Adipocyte (in vitro differentiated cells): ENCODE measurements around the gene CATSPERZ.

ENCODE experiments used
- DNase-seq: peaks from one replicate; pipeline ENCODE4 v3.0.0-alpha.2; 2015; ENCODE audit warnings: low read depth
- H3K27me3 ChIP-seq: replicated peaks from 2 replicates; pipeline ENCODE4 v1.7.0; 2013; ENCODE audit warnings: mild to moderate bottlenecking, low read length, moderate library complexity; ENCODE audit not compliant: control insufficient read depth, insufficient read depth
- H3K36me3 ChIP-seq: 2 replicates; pipeline ENCODE4 v1.7.0; 2013; ENCODE audit warnings: low read length, mild to moderate bottlenecking, moderate library complexity; ENCODE audit not compliant: control insufficient read depth, insufficient read depth, severe bottlenecking
- H3K4me1 ChIP-seq: 2 replicates; pipeline ENCODE4 v1.7.0; 2013; ENCODE audit warnings: mild to moderate bottlenecking, low read length, moderate library complexity; ENCODE audit not compliant: control insufficient read depth, insufficient read depth
- H3K4me3 ChIP-seq: 2 replicates; pipeline ENCODE4 v1.7.0; 2013; ENCODE audit warnings: mild to moderate bottlenecking, low read length, moderate library complexity
- H3K9ac ChIP-seq: 2 replicates; pipeline ENCODE4 v1.7.0; 2013; ENCODE audit warnings: mild to moderate bottlenecking, low read length, moderate library complexity
- H3K9me3 ChIP-seq: 2 replicates; pipeline ENCODE4 v1.7.0; 2013; ENCODE audit warnings: mild to moderate bottlenecking, low read length, moderate library complexity; ENCODE audit not compliant: control insufficient read depth

Gene CATSPERZ

DNA sequence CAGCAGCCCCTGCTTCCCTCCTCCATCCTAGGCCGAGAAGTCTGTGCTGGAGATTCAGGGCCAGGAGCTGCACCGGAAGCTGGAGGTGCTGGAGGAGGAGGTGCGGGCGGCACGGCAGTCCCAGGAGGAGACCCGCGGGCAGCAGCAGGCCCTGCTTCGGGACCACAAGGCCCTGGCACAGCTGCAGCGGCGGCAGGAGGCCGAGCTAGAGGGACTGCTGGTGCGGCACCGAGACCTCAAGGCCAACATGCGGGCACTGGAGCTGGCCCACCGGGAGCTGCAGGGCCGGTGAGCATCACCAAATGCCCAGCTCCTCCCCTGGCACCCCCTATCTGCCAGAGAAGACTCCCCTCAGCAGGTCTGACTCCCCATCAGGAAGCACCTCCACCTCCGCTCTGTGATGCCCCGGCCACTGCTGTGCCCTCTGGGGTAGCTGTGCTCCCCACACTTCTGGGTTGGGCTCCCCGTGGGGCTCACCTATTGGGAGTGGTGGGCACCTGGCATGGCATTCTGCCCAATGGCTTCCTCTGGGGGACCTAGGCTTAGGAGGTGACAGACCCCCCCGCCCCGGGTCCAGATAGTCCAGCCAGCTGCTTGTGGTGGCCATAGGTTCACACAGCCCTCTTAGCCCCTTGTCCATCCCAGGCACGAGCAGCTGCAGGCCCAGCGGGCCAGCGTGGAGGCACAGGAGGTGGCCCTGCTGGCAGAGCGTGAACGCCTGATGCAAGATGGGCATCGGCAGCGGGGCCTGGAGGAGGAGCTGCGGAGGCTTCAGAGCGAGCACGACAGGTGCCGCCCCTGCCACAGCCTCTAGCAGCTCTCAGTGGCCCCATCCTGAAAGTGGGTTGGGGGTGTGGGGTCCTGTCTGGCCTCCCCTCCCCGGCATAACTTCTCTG lies 52.2 kb downstream of the CATSPERZ start:
- Histone ChIP-seq H3K4me3 (no peak overlapping the region), H3K9me3 (no peaks in the 10 kb centered on the region), H3K9ac (no peak overlapping the region), H3K36me3 (no peaks in the 10 kb centered on the region), H3K27me3 (no peaks in the 10 kb centered on the region), H3K4me1 (peaks cover 7% of the 10 kb centered on the region)
- no peak for DNase-seq

DNA sequence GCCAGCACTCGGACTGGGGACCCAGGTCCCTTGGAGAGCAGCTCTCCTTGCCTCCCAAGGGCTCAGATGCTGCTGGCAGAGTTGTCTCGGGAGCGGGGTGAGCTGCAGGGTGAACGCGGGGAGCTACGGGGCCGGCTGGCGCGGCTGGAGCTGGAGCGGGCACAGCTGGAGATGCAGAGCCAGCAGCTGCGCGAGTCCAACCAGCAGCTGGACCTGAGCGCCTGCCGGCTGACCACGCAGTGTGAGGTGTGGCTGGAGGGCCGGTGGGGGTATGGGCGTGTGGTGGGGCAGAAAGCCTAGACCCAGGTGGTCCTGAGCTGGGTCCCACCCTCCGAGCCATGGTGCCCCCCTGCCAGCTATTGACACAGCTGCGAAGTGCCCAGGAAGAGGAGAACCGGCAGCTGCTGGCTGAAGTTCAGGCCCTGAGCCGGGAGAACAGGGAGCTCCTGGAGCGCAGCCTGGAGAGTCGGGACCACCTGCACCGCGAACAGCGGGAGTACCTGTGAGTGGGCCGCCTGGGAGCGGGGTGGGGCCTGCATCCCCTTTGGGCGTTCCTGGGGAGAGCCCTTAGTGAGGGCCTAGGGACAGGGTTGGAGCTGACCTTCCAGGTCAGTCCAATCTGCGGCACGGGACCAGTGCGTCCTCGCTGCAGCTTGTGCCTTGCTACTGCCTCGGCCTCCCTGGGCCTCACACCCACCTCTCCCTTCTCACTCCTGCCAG lies 53.0 kb downstream of the CATSPERZ start:
- no peak overlapping the region for H3K9ac ChIP-seq
- no peaks in the 10 kb centered on the region for H3K27me3 ChIP-seq
- DNase-seq: no peak
- H3K4me3 ChIP-seq: no peak overlapping the region
- no peaks in the 10 kb centered on the region for H3K9me3 ChIP-seq
- no peaks in the 10 kb centered on the region for H3K36me3 ChIP-seq
- peaks cover 12% of the 10 kb centered on the region for H3K4me1 ChIP-seq

DNA sequence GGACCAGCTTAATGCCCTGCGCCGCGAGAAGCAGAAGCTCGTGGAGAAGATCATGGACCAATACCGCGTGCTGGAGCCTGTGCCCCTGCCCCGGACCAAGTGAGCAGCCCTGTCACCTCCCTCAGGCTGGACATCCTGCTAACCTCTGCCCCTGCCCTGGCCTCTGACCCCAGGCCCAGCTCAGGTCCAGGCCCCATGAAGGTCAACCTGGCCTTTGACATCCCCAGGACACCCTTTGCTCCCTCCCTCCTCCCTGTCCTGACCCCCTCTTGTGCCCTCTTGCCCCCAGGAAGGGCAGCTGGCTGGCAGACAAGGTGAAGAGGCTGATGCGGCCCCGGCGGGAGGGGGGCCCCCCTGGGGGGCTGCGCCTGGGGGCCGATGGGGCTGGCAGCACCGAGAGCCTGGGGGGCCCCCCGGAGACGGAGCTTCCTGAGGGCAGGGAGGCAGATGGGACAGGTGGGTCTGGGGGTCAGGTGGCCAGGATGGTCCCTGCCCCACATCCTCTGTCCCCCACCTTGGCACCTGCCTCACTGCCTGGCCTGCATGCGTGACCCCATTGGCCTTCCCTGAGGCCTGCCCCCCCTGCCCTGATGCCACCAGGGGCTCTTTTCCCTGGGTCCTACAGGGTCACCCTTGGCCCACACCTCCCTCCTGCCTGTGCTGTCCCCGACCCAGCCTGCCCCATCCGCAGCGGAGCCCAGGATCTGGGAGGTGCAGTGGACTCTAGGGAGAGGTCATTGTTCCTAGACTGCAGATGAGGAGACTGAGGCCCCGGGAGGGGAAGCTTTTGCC lies 53.8 kb downstream of the CATSPERZ start:
- DNase-seq: no peak

More for the DNA sequence above, 53.8 kb downstream of the CATSPERZ start:
- H3K36me3 ChIP-seq: no peaks in the 10 kb centered on the region
- H3K9me3 ChIP-seq: no peaks in the 10 kb centered on the region
- no peak overlapping the region for H3K4me3 ChIP-seq
- H3K27me3 ChIP-seq: no peaks in the 10 kb centered on the region
- H3K4me1 ChIP-seq: peaks cover 19% of the 10 kb centered on the region
- no peak overlapping the region for H3K9ac ChIP-seq
